ENCODE measurements around the gene UAP1L1. TPM values are rescaled to one million over a fixed set of nuclear protein-coding genes. Genes with fewer than 3 reads are reported as not detected.
A peak's percentile ranks its signal among the peaks of the same experiment; 100 is the strongest.

The UAP1L1 gene
- total RNA-seq, 1 donor from 2014 or later = 5.4 TPM

DNA sequence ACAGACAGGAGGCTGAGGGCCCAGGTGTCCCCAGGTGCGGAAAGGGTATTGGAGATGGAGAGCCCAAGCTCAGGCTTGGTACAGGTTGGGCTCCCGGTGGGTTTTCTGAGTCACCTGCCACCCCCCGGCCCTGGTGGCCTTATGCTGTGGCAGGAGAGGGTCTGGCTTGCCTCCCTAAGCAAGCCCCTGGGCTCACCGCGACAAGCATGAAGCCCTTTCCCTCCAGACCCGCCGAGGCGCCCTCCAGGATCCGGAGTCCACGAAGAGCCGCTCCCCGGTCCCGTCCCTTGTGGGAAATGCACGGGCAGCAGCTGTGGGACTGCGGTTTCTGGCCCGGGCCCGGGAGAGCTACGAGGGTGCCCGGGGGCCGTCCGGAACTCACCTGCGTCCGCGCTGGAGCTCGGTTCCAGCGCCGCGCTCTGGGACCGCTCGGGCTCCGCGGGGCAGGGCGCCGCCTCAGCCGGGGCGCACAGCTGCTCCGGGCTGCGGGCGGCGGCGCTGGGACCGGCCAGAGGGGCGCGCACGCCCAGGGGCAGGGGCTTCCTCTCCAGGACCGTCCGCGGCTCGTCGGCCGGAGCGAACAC, 7.7 kb upstream of the UAP1L1 start:
- no peak for DNase-seq (ENCODE audit: extremely low spot score, unreplicated experiment)
- Mint-ChIP-seq H3K27ac (no peak overlapping the region), H3K4me3 (peak overlapping the region; percentile 60), H3K4me1 (ENCODE audit: unreplicated experiment) (peaks cover 12% of the 10 kb centered on the region), H3K36me3 (no peaks in the 10 kb centered on the region), H3K27me3 (peaks cover 11% of the 10 kb centered on the region), H3K9me3 (no peaks in the 10 kb centered on the region)
- TF ChIP-seq, protein P1, sequence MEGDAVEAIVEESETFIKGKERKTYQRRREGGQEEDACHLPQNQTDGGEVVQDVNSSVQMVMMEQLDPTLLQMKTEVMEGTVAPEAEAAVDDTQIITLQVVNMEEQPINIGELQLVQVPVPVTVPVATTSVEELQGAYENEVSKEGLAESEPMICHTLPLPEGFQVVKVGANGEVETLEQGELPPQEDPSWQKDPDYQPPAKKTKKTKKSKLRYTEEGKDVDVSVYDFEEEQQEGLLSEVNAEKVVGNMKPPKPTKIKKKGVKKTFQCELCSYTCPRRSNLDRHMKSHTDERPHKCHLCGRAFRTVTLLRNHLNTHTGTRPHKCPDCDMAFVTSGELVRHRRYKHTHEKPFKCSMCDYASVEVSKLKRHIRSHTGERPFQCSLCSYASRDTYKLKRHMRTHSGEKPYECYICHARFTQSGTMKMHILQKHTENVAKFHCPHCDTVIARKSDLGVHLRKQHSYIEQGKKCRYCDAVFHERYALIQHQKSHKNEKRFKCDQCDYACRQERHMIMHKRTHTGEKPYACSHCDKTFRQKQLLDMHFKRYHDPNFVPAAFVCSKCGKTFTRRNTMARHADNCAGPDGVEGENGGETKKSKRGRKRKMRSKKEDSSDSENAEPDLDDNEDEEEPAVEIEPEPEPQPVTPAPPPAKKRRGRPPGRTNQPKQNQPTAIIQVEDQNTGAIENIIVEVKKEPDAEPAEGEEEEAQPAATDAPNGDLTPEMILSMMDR (conservative IDR thresholded peaks at IDR 0.05) = no peak

DNA sequence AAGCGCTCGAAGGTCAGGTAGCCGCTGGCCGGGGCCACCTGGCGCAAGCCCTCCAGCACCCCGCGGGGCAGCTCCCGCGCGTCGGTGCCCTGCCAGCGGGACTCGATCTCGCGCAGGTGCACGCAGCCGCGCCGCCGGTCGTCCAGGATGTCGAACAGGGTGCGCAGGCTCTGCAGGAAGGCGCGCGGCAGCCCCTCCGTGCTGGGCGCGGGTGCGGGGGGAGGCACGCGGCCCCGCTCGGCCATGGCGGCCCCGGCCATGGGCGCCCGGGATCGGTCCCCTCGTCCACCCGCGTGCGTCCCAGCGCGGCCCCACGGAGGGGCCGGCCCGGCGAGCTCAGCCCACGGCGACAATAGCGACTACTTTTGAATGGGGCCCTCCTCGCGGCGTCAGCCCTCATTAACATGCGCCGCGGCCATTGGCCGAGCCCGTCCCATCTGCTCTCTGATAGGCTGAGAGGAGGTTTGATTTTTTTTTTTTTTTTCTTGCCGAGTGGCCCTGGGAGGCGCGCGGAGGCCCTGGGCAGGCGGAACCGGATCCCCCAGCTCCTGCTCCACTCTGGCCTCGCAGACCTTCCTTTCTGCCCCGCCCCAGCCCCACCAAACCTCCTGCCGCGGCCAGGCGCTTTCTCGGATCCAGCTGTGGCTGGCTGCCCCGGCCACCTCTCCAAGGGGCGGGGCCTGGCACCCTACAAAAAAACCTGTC, 7.0 kb upstream of the UAP1L1 start, which contains the start of gene SAPCD2:
TSS of gene SAPCD2 (minus strand) at position 357 of the 705 bp plus-strand sequence. CDS start at position 260, 97 bp downstream.
- H3K4me3 Mint-ChIP-seq = peak within 1 kb of the TSS; percentile 86
- H3K9me3 Mint-ChIP-seq = no peaks in the 10 kb centered on the region
- DNase-seq (ENCODE audit: extremely low spot score, unreplicated experiment) = no peak
- peak within 1 kb of the TSS; percentile 71 for H3K27ac Mint-ChIP-seq
- TF ChIP-seq, protein P1 (conservative IDR thresholded peaks at IDR 0.05) = no peak
- peaks cover 19% of the 10 kb centered on the region for H3K27me3 Mint-ChIP-seq
- H3K4me1 Mint-ChIP-seq (ENCODE audit: unreplicated experiment) = peaks cover 12% of the 10 kb centered on the region
- no peaks in the 10 kb centered on the region for H3K36me3 Mint-ChIP-seq

DNA sequence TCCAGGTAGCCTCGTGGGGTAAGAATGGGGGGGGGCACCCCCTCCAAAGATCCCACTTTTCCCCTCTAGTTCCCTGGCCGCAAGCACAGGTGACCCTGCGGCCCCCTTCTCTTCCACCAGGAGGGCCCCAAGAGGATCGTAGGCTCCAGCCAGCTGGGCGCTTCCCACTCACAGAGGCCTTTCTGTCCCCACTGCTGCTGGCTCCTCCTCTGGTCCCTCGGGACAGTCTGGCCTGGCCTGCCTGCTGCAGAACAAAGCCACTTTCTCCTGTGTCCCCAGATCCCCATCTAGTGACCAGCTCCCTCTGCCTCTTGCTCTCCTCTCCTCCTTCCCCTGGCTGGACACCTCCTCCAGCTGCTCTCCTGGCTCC, 6.4 kb upstream of the UAP1L1 start:
- Mint-ChIP-seq H3K36me3 (no peaks in the 10 kb centered on the region), H3K27me3 (peaks cover 22% of the 10 kb centered on the region), H3K9me3 (no peaks in the 10 kb centered on the region), H3K27ac (peak overlapping the region; percentile 71), H3K4me3 (peak overlapping the region; percentile 86), H3K4me1 (ENCODE audit: unreplicated experiment) (peaks cover 12% of the 10 kb centered on the region)
- TF ChIP-seq, protein P1 (conservative IDR thresholded peaks at IDR 0.05) = peak; percentile 64
- no peak for DNase-seq (ENCODE audit: extremely low spot score, unreplicated experiment)

DNA sequence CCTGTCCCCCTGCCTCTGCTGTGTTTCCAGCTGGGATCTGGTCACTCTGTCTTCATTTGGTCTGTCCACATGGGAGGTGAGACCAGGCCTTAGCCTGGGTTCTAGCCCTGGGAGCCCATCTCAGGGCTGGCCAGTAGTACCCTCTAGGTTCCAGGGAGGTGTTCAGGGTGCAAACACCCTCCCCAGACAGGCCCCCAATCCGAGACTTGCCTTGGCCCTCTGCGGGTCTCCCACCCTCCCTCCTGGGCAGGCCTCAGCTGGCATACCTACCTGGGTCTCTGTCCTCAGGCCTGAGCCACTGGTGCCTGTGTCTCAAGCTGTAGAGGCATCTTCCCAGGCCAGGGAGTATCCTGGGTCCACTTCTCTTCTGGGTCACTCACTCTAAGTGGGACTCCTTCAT, 6.0 kb upstream of the UAP1L1 start:
- peaks cover 12% of the 10 kb centered on the region for H3K4me1 Mint-ChIP-seq (ENCODE audit: unreplicated experiment)
- peaks cover 26% of the 10 kb centered on the region for H3K27me3 Mint-ChIP-seq
- DNase-seq (ENCODE audit: extremely low spot score, unreplicated experiment) = no peak
- no peaks in the 10 kb centered on the region for H3K36me3 Mint-ChIP-seq
- TF ChIP-seq, protein P1 (conservative IDR thresholded peaks at IDR 0.05) = no peak
- H3K4me3 Mint-ChIP-seq = peak overlapping the region; percentile 86
- peak overlapping the region; percentile 71 for H3K27ac Mint-ChIP-seq
- no peaks in the 10 kb centered on the region for H3K9me3 Mint-ChIP-seq

DNA sequence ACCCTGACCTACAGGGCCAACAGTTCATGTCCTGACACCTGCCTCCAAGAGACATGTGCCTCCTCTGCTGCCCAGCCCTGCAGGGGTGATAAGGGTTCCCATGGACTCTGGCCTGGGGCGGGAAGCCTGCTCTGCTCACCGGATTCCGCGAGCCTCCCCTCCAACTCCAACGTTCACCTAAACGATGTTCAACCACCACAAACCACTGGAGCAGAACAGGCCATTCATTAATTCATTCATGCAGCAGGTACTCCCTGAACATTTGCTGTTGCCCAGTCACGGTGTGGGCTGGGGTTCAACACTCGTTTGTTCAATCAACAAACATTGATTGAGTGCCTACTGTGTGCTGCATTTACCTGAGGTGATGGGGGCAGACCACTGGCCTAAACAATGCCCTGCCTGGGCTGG, 3.3 kb upstream of the UAP1L1 start:
- no peak for DNase-seq (ENCODE audit: extremely low spot score, unreplicated experiment)
- Mint-ChIP-seq H3K27ac (no peak overlapping the region), H3K27me3 (peaks cover 37% of the 10 kb centered on the region), H3K4me3 (no peak overlapping the region), H3K4me1 (ENCODE audit: unreplicated experiment) (peaks cover 8% of the 10 kb centered on the region), H3K9me3 (no peaks in the 10 kb centered on the region), H3K36me3 (no peaks in the 10 kb centered on the region)
- TF ChIP-seq, protein P1 (conservative IDR thresholded peaks at IDR 0.05) = no peak
